DMS 273 (cell line): ENCODE measurements around the gene CLIC5.

Experiments used
- DNase-seq: peaks from one replicate; lab custom pipeline; 2025; ENCODE audit not compliant: unreplicated experiment; lab: John Stamatoyannopoulos, UW

The CLIC5 gene

GRCh38 chr6:45899683-45899946 lies 116.0 kb downstream of the CLIC5 start:
- no peak for DNase-seq

GRCh38 chr6:45898941-45899682 lies 116.5 kb downstream of the CLIC5 start:
- no peak for DNase-seq

- DNase-seq = no peak
Measured at GRCh38 chr6:45896783-45897441, 118.7 kb downstream of the CLIC5 start.

GRCh38 chr6:45895569-45895968 lies 120.1 kb downstream of the CLIC5 start:
- DNase-seq = no peak

GRCh38 chr6:45892696-45893245 lies 122.9 kb downstream of the CLIC5 start:
- no peak for DNase-seq

- no peak for DNase-seq
Measured at GRCh38 chr6:45892196-45892595, 123.5 kb downstream of the CLIC5 start.

GRCh38 chr6:45886776-45887175 lies 128.9 kb downstream of the CLIC5 start:
- no peak for DNase-seq

GRCh38 chr6:45884336-45884735 lies 131.3 kb downstream of the CLIC5 start:
- no peak for DNase-seq

- no peak for DNase-seq
Measured at GRCh38 chr6:45882671-45883070, 133.0 kb downstream of the CLIC5 start.

- no peak for DNase-seq
Measured at GRCh38 chr6:45881705-45882467, 133.8 kb downstream of the CLIC5 start.

- no peak for DNase-seq
Measured at GRCh38 chr6:45880676-45881075, 135.0 kb downstream of the CLIC5 start.

GRCh38 chr6:45880159-45880558 lies 135.5 kb downstream of the CLIC5 start:
- no peak for DNase-seq

- no peak for DNase-seq
Measured at GRCh38 chr6:45877970-45878590, 137.6 kb downstream of the CLIC5 start.

GRCh38 chr6:45872827-45873365 lies 142.8 kb downstream of the CLIC5 start:
- DNase-seq = no peak

- no peak for DNase-seq
Measured at GRCh38 chr6:45870531-45870930, 145.1 kb downstream of the CLIC5 start.

- no peak for DNase-seq
Measured at GRCh38 chr6:45864651-45865050, 151.0 kb downstream of the CLIC5 start.

GRCh38 chr6:45858691-45859090 lies 157.0 kb downstream of the CLIC5 start:
- no peak for DNase-seq

- DNase-seq = no peak
Measured at GRCh38 chr6:45857827-45858226, 157.8 kb downstream of the CLIC5 start.

- DNase-seq = no peak
Measured at GRCh38 chr6:45855642-45856394, 159.8 kb downstream of the CLIC5 start.

GRCh38 chr6:45854149-45854742 lies 161.4 kb downstream of the CLIC5 start:
- DNase-seq = peak; percentile 23
